ENCODE measurements around the gene KRTAP10-4.
"Not testable (repeated sequence)": the region's sequence is repeated elsewhere in the genome, so short reads cannot be mapped to it uniquely, and the experiment has no call there.

KRTAP10-4 gene

GRCh38 chr21:44593598-44594405 lies 20.3 kb downstream of the KRTAP10-4 start:
- TF ChIP-seq CTCF (IDR thresholded peaks at IDR 0.05; ENCODE audit: insufficient read depth, missing control alignments), result no peak
- no peak for DNase-seq (ENCODE audit: insufficient read length, low spot score)
- no peak for FAIRE-seq

GRCh38 chr21:44594406-44594916 lies 20.9 kb downstream of the KRTAP10-4 start:
- no peak for DNase-seq (ENCODE audit: insufficient read length, low spot score)
- FAIRE-seq, result no peak
- no peak for TF ChIP-seq CTCF (IDR thresholded peaks at IDR 0.05; ENCODE audit: insufficient read depth, missing control alignments)

GRCh38 chr21:44595524-44595923 lies 22.0 kb downstream of the KRTAP10-4 start:
- DNase-seq (ENCODE audit: insufficient read length, low spot score), result no peak
- no peak for FAIRE-seq
- no peak for TF ChIP-seq CTCF (IDR thresholded peaks at IDR 0.05; ENCODE audit: insufficient read depth, missing control alignments)

- FAIRE-seq (no peak), DNase-seq (ENCODE audit: insufficient read length, low spot score) (no peak)
These were observed 22.7 kb downstream of the KRTAP10-4 start for GRCh38 chr21:44596068-44596725.

GRCh38 chr21:44598061-44598460 lies 24.5 kb downstream of the KRTAP10-4 start:
- TF ChIP-seq CTCF (IDR thresholded peaks at IDR 0.05; ENCODE audit: insufficient read depth, missing control alignments), result no peak
- DNase-seq (ENCODE audit: insufficient read length, low spot score) (no peak), FAIRE-seq (no peak)

More at GRCh38 chr21:44596068-44596725, 22.7 kb downstream of the KRTAP10-4 start:
- TF ChIP-seq CTCF (IDR thresholded peaks at IDR 0.05; ENCODE audit: insufficient read depth, missing control alignments), result no peak

GRCh38 chr21:44599264-44600029 lies 25.9 kb downstream of the KRTAP10-4 start:
- no peak for TF ChIP-seq CTCF (IDR thresholded peaks at IDR 0.05; ENCODE audit: insufficient read depth, missing control alignments)
- no peak for DNase-seq (ENCODE audit: insufficient read length, low spot score)
- no peak for FAIRE-seq

- not testable (repeated sequence) for FAIRE-seq; DNase-seq (ENCODE audit: insufficient read length, low spot score)
These were observed 26.8 kb downstream of the KRTAP10-4 start, which contains the start of gene KRTAP10-7 for GRCh38 chr21:44600118-44600978. Gene KRTAP10-7 (plus strand): TSS chr21:44600597. CDS start chr21:44600622, 25 bp downstream.

- DNase-seq (ENCODE audit: insufficient read length, low spot score); FAIRE-seq: not testable (repeated sequence)
These were observed 27.6 kb downstream of the KRTAP10-4 start for GRCh38 chr21:44601091-44601490.
